Breast epithelium (tissue), 4 donors: ENCODE measurements around the gene MRPL41. TPM values are rescaled to one million over a fixed set of nuclear protein-coding genes. Genes with fewer than 3 reads are reported as not detected.
"Not testable (repeated sequence)": the region's sequence is repeated elsewhere in the genome, so short reads cannot be mapped to it uniquely, and the experiment has no call there.

Experiments
- DNase-seq, 2 donors: peaks; one replicate each; pipeline ENCODE4 v3.0.0-alpha.2; 2019; ENCODE audit warnings: low spot score in 2 of 2
- H3K27ac ChIP-seq, 2 donors: fragments of 200-600 bp; sonication (generic) in 1 of 2; one replicate each; pipeline ENCODE4 v1.5.1; 2016 to 2019; ENCODE audit warnings: mild to moderate bottlenecking in 1 of 2
- H3K27me3 ChIP-seq, 2 donors: fragments of 200-600 bp; sonication (generic) in 1 of 2; one replicate each; pipeline versions ENCODE4 v1.5.1 to v1.6.0; 2017 to 2019; ENCODE audit warnings: control low read depth in 1 of 2, mild to moderate bottlenecking in 1 of 2
- H3K36me3 ChIP-seq: fragments of 200-600 bp; one replicate; pipeline ENCODE4 v1.5.1; 2019
- H3K4me1 ChIP-seq, 2 donors: fragments of 200-600 bp; sonication (generic); one replicate each; pipeline ENCODE4 v1.5.1; 2016 to 2019; ENCODE audit warnings: control low read depth in 1 of 2
- H3K4me3 ChIP-seq, 3 donors: fragments of 200-600 bp; sonication (generic); 1 replicate in 2 of 3; 2 replicates in 1 of 3; pipeline ENCODE4 v1.5.1; 2016 to 2019; ENCODE audit warnings: mild to moderate bottlenecking in 3 of 3, moderate library complexity in 2 of 3
- H3K9me3 ChIP-seq, 2 donors: fragments of 200-600 bp; sonication (generic) in 1 of 2; one replicate each; pipeline ENCODE4 v1.5.1; 2016 to 2019; ENCODE audit warnings: control low read depth in 1 of 2
- POLR2A ChIP-seq: fragments of 450-650 bp; IDR thresholded peaks from one replicate; pipeline ENCODE4 v1.6.1; 2016; ENCODE audit warnings: antibody characterized with exemption, mild to moderate bottlenecking, moderate library complexity
- POLR2AphosphoS5 ChIP-seq, 3 donors: sonication (generic); formaldehyde crosslinking; IDR thresholded peaks; one replicate each; pipeline ENCODE4 v1.6.1; 2017; ENCODE audit warnings: antibody characterized with exemption in 3 of 3
- intact Hi-C: fragments of 100-400 bp; cut with DNase I; formaldehyde crosslinking; loops from one replicate; pipeline ENCODE4 v1.15.1; 2023; ENCODE audit warnings: low total_unique reads
- total RNA-seq, 3 donors: library from RNA; depleted of rRNA; stranded (reverse); fragments of >200 nt; gene quantifications; one replicate each; pipeline ENCODE4 v1.1.0, GENCODE V29; 2016
- TF ChIP-seq, protein P1 (sequence below), 3 donors: fragments of 450-650 bp; IDR thresholded peaks; one replicate each; pipeline ENCODE4 v1.5.1; 2016 to 2017; ENCODE audit warnings: antibody characterized with exemption in 3 of 3, mild to moderate bottlenecking in 3 of 3, moderate library complexity in 3 of 3

Gene MRPL41
- total RNA-seq, 3 donors from 2014 or later: 45.4 to 71.8 (median 65.4) TPM

DNA sequence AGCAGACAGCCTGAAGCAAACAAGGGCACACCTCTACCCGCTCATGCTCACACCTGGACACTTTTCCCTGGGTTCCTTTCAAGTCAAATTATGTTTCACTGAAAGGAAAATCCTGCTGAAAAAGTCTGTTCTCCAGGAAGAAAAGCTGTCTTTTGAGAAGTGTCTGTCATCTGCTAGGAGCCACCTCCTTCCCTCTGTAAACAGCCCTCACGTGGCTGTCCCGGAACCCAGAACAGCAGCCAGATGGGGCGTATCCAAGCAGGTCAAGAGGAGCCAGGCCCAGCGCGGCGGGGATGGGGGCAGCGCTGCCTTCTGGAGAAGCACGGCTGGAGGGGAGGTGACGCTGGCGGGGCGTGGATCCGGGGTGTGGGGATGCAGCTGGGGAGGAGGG, 1.5 kb upstream of the MRPL41 start, which contains the start of gene PNPLA7:
Gene PNPLA7, minus strand, starts transcription at position 172 of the 391 bp plus-strand sequence. CDS start 205 bp downstream, outside the sequence.
- Histone ChIP-seq H3K9me3 (no peaks in the 10 kb centered on the region), H3K36me3 (no peaks in the 10 kb centered on the region), H3K27ac (peak within 1 kb of the TSS; percentile 89 to 91), H3K4me3 (peak within 1 kb of the TSS; percentile 61 to 96 (median 92)), H3K4me1 (peaks cover 0 to 8% of the 10 kb centered on the region in 2 donors), H3K27me3 (no peaks in the 10 kb centered on the region)
- peak; percentile 90 to 91 for DNase-seq
- TF ChIP-seq POLR2A (no peak), POLR2AphosphoS5 (IDR thresholded peaks at IDR 0.05) (peak; percentile 16 to 68 (median 56))
- intact Hi-C loops: no loop called here

DNA sequence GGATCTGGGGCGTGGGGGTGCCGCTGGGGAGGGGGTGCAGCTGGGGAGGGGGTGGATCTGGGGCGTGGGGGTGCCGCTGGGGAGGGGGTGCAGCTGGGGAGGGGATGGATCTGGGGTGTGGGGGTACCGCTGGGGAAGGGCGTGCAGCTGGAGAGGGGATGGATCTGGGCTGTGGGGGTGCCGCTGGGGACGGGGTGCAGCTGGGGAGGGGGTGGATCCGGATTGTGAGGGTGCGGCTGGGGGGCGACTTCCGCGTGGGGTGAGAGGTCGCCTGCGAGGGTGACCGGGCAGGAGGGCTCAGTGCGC, 768 bp upstream of the MRPL41 start:
- H3K36me3 ChIP-seq, DNase-seq, intact Hi-C loops, H3K27me3 ChIP-seq, H3K4me1 ChIP-seq, H3K9me3 ChIP-seq: not testable (repeated sequence)
- peak overlapping the region; percentile 61 to 96 (median 92) for H3K4me3 ChIP-seq
- H3K27ac ChIP-seq: peak overlapping the region; percentile 83 to 91

GRCh38 chr9:137552022-137552768, 516 bp downstream of the MRPL41 start:
- Histone ChIP-seq H3K9me3 (no peaks in the 10 kb centered on the region), H3K4me1 (peaks cover 0 to 8% of the 10 kb centered on the region in 2 donors), H3K27me3 (no peaks in the 10 kb centered on the region), H3K4me3 (peak overlapping the region; percentile 61 to 96 (median 92)), H3K36me3 (no peaks in the 10 kb centered on the region), H3K27ac (peak overlapping the region; percentile 80 to 93)
- DNase-seq: peak in 1 of 2 donors; percentile 36
- intact Hi-C loops: no loop called here
- TF ChIP-seq POLR2A (no peak), POLR2AphosphoS5 (IDR thresholded peaks at IDR 0.05) (no peak)
- TF ChIP-seq, protein P1, sequence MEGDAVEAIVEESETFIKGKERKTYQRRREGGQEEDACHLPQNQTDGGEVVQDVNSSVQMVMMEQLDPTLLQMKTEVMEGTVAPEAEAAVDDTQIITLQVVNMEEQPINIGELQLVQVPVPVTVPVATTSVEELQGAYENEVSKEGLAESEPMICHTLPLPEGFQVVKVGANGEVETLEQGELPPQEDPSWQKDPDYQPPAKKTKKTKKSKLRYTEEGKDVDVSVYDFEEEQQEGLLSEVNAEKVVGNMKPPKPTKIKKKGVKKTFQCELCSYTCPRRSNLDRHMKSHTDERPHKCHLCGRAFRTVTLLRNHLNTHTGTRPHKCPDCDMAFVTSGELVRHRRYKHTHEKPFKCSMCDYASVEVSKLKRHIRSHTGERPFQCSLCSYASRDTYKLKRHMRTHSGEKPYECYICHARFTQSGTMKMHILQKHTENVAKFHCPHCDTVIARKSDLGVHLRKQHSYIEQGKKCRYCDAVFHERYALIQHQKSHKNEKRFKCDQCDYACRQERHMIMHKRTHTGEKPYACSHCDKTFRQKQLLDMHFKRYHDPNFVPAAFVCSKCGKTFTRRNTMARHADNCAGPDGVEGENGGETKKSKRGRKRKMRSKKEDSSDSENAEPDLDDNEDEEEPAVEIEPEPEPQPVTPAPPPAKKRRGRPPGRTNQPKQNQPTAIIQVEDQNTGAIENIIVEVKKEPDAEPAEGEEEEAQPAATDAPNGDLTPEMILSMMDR (IDR thresholded peaks at IDR 0.05): no peak

GRCh38 chr9:137553654-137554053, 2.0 kb downstream of the MRPL41 start:
- H3K27me3 ChIP-seq, H3K36me3 ChIP-seq, DNase-seq, H3K4me1 ChIP-seq, H3K27ac ChIP-seq, H3K9me3 ChIP-seq, H3K4me3 ChIP-seq, intact Hi-C loops: not testable (repeated sequence)

- Histone ChIP-seq H3K4me3 (no peak overlapping the region), H3K4me1 (no peaks in the 10 kb centered on the region), H3K27ac (no peak overlapping the region), H3K36me3 (no peaks in the 10 kb centered on the region), H3K27me3 (no peaks in the 10 kb centered on the region), H3K9me3 (no peaks in the 10 kb centered on the region)
- no peak for DNase-seq
- intact Hi-C loops: no loop called here
- TF ChIP-seq, protein P1 (IDR thresholded peaks at IDR 0.05): no peak
- TF ChIP-seq POLR2AphosphoS5 (IDR thresholded peaks at IDR 0.05) (no peak), POLR2A (no peak)
Measured at GRCh38 chr9:137554349-137554748, 2.7 kb downstream of the MRPL41 start.

- Histone ChIP-seq H3K27me3 (no peaks in the 10 kb centered on the region), H3K9me3 (no peaks in the 10 kb centered on the region), H3K27ac (no peak overlapping the region), H3K4me3 (no peak overlapping the region), H3K4me1 (no peaks in the 10 kb centered on the region), H3K36me3 (no peaks in the 10 kb centered on the region)
- no peak for DNase-seq
- TF ChIP-seq POLR2AphosphoS5 (IDR thresholded peaks at IDR 0.05): no peak
- TF ChIP-seq, protein P1 (IDR thresholded peaks at IDR 0.05): no peak
- no peak for TF ChIP-seq POLR2A
- intact Hi-C loops: no loop called here
Measured at GRCh38 chr9:137555179-137555578, 3.5 kb downstream of the MRPL41 start.
